GM18517 (cell line): ENCODE data around the gene FIZ1.

Experiments used
- ATAC-seq: cut with Tn5 transposase; IDR thresholded peaks from one replicate; pipeline ENCODE4 v1.9.1; 2021; ENCODE audit warnings: mild to moderate bottlenecking, moderate library complexity; ENCODE audit not compliant: unreplicated experiment

Gene FIZ1

DNA sequence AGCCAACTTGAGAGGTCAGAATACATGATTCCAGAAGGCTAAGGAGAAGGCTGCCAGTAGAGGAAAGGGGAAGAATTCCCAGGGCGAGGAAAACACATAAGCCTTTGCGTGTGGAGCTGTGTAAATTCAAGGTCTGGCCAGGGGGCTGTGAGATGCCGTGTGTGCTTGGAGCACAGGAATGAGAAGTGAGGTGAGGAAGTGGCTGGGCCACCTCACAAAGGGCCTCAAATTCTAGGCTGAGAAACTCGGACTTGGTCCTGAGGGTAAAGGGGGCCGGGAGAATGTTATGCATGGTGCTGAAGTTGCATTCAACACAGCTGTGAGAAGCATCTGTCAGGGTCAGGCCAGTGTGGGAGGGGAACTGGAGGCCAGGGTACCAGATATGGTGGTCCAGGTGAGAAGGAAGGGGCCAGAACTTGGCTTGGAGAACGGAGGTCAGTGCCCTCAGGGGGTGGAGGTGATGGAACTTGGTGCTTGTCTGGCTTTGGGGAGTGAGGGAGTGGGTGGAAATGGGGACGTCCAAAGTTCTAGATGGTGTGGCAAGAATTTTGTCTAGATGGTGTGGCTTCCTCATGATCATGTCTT, 36.6 kb upstream of the FIZ1 start:
- no peak for ATAC-seq

DNA sequence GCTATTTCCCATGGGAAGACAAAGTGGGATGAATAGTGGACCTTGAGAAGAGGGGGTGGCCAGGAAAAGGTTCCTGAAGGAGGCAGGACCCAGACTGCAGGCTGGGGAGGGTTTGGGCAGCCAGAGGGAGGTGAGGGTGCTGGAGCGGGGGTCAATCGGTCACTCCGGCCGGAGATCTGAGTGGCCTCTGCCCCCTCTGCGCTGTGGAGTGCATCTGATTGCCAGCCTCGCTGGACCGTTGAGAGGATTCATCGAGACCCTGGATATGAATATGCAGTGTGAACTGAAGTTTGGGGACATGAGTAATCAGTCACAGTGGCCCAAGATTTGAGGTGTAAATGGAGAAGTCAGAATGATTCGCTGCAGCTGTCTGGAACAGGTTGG, 36.0 kb upstream of the FIZ1 start:
- ATAC-seq, result no peak

DNA sequence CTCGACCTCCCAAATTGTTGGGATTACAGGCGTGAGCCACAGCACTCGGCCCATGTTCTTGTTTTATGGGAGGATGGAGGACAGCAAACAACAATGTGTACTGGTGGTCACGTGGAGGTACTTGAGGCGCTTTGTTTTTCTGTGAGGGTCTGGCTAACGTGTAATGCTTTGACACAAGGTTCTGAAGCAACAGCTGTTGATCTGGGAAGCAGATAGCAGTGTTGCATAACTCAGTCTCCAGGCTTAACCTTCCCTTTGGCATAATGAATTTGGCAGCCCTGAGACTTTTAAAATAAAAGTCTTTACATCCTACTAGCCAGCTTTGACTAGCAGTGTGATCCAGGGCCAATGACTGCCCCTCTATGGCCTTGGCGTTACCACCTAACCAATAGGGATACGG, 34.5 kb upstream of the FIZ1 start:
- ATAC-seq, result no peak

DNA sequence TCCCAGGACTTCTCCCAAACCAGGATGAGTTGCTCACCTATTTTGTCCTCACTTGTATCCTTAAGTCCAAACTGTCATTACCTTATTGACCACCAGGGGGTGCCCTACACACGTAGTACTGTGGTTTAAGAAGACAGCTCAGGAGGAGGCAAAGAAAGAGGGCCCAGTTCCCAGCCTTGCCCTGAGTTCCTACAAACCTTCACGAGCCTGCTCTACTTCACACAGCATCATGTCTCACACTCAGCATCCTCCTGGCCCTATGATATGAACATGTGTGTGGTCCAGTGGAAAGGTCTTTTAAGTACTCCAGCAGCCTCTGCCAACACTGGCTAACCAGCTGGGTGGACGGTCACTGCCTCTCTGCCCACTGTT, 33.1 kb upstream of the FIZ1 start:
- no peak for ATAC-seq

DNA sequence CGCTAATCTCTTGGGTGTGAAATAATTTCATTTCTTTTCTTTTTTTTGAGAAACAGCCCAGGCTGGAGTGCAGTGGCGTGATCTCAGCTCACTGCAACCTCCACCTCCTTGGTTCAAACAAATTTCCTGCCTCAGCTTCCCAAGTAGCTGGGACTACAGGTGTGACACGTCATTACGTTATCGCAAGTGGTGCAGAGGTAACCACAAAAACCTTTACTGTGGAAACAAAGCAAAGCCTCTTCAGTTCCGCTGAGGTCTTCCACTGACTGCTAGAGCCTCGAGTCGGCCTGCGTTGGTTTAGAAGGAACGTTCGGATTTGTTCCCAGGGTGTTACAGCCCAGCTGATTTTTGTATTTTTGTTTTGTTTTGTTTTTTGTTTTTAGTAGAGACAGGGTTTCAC, 27.0 kb upstream of the FIZ1 start:
- no peak for ATAC-seq

DNA sequence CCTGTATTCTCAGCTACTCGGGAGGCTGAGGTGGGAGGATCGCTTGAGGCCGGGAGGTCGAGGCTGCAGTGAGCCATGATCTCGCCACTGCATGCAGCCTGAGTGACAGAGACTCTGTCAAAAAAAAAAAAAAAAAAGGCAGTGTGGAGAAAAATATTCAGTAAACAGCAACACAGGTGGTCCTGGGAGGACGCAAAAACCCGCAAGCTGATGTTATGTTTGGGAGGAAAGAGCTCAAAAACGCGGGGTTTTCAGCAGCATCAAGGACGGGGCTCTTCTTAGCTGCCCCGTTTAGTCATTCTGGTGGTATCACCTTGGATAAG, 25.6 kb upstream of the FIZ1 start:
- no peak for ATAC-seq

DNA sequence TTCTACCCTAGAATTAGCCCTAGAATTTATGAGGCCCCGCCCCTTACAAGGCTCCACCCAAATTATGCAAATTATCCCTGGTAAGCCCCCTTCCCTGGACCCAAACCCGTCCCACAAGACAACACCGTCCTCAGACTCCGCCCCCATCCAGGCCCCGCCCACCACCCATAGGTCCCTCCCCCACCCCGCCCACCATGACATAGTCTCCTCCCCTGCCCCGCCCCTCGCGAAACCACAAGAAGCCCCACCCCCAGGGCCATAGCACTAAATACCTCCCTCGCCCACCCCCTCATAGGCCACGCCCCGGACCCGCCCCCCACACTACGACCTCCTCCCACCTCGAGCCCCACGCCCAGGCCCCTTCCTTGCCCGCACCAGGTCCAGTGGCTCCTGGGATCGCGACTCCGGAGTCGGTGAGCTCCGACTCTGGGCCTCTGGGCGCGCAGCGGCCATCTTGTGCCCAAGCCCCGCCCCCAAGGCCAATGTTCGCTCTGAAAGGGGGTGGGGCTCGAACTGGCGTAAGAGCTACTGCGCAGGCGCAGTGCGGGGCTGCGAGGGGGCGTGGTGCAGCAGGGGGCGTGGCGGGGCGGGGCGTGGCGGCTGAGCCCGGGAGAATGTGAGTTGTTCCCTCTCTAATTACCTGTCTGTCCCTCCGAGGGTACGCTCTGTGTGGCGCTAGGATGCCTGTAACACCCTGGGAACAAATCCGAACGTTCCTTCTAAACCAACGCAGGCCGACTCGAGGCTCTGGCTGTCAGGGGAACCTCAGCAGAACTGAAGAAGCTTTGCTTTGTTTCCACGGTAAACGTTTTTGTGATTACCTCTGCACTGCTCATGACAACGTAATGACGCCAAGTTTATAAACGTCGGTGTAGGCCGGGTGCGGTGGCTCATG, 25.0 kb upstream of the FIZ1 start, which contains the start of gene ZNF784:
Gene ZNF784 (minus strand): TSS at position 458 of the 895 bp plus-strand sequence. CDS start 5 bp downstream, at position 453.
- ATAC-seq, result no peak

DNA sequence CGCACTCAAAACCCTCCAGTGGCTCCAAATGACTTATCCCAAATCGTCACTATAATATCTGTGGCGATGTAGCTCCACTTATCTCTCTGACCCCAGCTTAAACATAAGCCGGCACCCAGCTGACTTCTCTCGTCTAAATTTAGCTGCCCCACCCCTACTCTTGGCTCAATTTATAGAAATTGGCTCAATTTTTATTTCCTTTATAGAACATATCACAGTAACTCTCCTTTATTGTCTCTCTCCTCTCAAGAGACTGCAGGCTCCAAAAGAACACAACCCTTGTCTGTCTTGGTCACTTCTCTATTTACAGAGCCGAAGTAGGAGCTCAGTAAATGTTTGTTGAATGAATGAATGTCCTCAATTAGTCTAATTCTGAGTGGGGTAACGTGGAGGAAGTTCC, 24.2 kb upstream of the FIZ1 start:
- no peak for ATAC-seq

DNA sequence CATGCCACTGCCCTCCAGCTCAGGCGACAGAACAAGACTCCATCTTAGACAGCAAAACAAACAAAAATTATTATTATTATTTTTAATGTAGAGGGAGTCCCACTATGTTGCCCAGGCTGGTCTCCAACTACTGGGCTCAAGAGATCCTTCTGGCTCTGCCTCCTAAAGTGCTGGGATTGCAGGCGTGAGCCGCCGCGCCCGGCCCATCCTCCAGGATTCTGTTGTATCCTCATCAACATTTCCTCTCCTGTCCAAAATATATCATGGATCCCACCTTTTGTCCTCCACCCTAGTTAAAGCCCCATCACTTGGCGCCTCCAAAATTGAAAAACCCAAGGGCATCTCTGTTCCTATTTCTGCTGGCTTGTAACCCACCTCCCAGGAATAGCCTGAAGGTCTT, 23.8 kb upstream of the FIZ1 start:
- ATAC-seq, result no peak

DNA sequence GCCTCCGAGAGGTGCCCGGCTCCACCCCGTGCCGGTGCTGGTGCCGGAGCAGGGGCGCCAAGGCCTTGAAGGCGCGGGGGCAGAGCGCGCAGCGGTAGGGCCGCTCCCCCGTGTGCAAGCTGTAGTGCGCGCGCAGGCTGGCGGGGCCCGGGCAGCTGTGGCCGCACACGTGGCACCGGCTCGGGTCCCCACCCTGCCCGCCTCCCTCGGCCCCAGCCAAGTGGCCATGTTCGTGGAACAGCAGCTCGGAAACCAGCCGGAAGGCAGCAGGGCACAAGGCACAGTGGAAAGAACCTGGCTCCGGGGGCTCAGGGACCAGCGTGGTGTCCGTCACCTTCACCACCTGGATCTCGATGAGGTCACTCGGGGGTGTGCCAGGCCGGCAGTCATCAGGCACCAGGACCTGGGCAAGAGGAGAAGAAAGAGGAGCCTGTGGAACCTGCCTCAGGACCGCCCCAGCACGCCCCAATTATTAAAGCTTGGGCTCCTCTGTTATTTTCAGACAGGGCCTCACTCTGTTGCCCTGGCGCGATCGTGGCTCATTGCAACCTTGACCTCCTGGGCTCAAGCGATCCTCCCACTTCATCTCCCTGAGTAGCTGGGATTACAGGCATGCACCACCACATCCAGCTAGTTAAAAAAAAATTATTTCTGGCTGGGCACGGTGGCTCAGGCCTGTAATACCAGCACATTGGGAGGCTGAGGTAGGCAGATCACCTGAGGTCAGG, 23.1 kb upstream of the FIZ1 start:
- no peak for ATAC-seq

DNA sequence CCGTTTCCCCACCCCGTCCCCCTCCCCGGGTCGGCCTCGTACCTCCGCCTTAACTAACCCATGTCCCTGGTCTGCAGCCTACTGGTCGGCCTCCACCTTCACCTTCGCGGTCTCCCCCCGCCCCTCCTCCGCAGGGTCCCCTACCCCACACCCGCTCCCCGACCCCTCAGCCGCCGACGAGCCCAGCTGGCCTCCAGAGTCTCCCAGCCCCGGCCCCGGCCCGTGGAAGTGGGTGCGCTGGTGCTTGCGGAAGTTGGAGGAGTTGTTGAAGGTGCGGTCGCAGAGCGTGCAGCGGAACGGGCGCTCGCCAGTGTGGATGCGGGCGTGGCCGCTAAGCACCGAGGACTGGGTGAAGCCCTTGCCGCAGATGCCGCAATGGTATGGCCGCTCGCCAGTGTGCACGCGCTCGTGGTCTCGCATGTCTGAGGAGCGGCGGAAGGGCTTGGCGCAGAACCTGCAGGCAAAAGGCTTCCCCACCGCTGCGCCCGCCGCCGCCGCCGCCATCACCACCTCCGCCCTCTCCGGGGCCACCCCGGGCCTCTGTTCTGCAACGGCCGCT, 22.4 kb upstream of the FIZ1 start:
- no peak for ATAC-seq

DNA sequence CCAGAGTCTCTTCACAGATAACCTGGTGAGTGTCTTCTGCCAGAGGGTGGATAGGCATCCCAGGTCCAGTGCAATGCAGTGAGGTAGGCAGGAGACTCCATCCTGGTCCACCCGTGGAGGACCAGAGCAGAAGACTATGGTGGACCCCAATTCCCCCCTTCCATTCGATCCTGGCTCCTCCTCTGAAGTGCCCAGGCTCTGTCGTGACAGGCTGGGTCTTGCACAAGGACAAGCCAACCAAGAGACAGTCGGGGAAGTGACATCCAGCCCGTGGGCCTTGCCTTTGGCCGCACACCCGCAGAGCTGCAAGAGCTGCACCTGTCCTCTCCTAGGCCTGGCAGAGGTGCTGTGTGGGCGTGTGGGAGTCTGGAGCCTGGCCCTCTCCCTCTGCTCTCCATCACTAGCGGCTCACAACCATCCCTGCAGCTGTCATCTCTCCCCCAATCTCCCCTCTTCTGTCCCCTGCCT, 21.9 kb upstream of the FIZ1 start:
- no peak for ATAC-seq

DNA sequence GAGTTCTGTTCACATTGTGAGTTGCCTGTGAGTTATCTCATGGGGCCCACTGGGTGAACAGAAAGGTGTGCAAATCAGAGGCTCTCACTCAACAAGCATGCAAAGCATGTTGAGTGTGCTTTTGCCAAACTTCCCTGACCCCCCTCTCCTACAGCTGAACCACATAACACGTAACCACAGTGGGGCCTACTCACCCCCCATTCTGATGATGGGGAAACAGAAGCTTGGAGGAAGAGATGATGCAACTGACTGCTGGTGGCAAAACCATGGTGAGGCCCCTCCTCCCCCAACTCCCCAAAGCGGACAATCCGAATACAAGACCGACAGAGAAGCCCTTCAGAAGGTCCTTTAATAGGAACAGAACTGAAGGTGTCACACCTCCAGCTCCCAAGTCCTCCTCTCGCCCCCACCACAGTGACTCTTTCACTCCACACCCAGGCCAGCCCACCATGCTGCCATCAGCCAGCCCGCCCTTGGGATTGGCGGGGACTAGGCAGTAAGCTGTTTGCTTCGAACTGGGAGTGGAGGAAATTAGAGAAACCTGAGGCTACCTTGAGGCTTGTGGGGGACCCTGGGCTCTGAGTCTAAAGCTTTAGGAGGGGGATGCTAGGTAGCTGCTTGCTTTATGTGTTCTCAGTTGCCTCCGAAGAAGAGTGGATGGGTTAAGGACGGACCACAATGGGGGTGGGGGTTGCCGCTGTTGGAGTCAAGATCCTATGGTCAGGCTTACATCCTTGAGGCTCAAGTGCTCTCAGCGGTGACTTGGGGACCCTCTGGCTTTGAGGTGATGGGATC, 21.3 kb upstream of the FIZ1 start:
- no peak for ATAC-seq

DNA sequence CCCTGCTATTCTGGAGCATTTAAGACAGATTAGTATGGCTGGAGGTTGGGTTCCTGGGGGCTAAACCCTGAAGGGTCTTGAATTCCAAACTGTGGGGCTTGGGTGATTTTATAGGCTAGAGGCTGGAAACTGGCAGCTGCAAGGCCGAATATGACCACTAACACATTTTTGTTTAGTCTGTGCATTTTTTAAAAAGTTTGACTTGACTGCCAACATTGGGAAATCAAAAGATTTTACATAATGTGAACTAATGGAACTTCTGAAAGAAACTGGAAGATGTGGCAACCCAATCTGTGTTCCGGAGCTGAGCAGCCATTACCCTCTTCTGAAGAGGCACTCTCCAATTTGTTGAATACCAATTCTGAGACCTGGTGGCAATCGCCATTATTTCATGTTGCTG, 20.0 kb upstream of the FIZ1 start:
- no peak for ATAC-seq

DNA sequence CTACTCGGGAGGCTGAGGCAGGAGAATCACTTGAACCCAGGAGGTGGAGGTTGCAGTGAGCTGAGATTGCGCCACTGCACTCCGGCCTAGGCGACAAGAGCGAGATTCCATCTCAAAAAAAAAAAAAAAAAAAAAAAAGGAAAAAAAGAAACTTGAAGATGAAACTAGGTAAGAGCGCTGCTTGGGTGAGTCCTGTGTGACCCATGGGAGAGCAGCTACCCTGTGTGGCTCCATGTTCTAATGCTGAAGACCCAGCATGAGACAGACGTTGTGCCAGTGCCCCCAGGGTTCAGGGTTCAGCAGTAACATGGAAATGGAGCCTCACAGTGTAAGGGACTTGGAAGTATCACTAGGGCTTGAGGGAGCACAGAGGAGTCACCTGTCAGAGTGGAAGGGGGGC, 19.1 kb upstream of the FIZ1 start:
- ATAC-seq, result no peak

DNA sequence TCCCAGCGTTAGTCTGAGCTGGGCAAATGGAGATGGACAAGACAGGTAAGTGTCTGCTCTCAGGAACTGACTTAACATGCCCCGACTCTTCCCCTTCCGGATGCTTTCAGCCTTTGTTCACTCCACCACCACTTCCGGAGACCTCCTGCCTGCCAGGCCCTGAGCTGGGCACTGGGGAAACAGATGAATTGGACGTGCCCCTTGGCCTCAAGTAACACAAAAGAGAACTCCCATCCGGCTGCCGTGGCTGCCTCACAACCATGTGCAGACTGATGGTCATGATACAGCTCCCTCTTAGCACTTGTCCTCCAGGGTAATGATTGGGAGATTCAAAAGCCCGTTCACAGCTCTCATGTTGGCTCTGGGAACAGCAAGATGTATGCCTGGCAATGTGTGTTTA, 18.1 kb upstream of the FIZ1 start:
- no peak for ATAC-seq

DNA sequence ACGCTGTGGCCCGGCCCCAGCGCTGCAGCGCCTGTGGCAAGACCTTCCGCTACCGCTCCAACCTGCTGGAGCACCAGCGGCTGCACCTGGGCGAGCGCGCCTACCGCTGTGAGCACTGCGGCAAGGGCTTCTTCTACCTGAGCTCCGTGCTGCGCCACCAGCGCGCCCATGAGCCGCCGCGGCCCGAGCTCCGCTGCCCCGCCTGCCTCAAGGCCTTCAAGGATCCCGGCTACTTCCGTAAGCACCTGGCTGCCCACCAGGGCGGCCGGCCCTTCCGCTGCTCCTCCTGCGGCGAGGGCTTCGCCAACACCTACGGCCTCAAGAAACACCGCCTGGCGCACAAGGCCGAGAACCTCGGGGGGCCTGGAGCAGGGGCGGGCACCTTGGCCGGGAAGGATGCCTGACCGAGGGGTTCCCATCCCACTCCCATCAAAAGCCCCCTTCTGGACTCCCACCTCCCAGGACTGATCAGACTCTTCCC, 17.1 kb upstream of the FIZ1 start:
- ATAC-seq, result no peak

DNA sequence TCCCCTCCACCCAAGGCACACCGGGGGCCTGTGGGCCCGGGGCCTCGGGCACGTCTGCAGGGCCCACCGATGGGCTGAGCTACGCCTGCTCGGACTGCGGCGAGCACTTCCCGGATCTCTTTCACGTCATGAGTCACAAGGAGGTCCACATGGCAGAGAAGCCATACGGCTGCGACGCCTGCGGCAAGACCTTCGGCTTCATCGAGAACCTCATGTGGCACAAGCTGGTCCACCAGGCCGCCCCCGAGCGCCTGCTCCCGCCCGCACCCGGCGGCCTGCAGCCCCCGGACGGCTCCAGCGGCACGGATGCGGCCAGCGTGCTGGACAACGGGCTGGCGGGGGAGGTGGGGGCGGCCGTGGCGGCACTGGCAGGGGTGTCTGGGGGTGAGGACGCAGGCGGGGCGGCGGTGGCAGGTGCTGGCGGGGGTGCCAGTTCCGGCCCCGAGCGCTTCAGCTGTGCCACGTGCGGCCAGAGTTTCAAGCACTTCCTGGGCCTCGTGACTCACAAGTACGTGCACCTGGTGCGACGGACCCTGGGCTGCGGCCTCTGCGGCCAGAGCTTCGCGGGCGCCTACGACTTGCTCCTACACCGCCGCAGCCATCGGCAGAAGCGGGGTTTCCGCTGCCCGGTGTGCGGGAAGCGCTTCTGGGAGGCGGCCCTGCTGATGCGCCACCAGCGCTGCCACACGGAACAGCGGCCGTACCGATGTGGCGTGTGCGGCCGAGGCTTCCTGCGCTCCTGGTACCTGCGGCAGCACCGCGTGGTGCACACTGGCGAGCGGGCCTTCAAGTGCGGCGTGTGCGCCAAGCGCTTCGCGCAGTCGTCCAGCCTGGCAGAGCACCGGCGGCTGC, 16.5 kb upstream of the FIZ1 start:
- no peak for ATAC-seq

DNA sequence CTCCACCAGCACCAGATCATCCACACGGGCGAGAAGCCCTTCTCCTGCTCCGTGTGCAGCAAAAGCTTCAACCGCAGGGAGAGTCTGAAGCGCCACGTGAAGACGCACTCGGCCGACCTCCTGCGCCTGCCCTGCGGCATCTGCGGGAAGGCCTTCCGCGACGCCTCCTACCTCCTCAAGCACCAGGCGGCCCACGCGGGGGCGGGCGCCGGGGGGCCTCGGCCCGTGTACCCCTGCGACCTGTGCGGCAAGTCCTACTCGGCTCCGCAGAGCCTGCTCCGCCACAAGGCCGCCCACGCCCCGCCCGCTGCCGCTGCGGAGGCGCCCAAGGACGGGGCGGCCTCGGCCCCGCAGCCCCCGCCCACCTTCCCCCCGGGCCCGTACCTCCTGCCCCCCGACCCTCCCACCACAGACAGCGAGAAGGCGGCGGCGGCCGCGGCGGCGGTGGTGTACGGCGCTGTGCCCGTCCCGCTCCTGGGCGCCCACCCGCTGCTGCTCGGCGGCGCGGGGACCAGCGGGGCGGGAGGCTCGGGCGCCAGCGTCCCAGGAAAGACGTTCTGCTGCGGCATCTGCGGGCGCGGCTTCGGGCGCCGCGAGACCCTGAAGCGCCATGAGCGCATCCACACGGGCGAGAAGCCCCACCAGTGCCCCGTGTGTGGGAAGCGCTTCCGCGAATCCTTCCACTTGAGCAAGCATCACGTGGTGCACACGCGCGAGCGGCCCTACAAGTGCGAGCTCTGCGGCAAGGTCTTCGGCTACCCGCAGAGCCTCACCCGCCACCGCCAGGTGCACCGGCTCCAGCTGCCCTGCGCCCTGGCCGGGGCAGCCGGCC, 15.6 kb upstream of the FIZ1 start:
- ATAC-seq, result no peak
